HG02938 (cell line): Measurements from ENCODE around the gene HOGA1.
"Not testable (repeated sequence)": the region's sequence is repeated elsewhere in the genome, so short reads cannot be mapped to it uniquely, and the experiment has no call there.

Experiments used
- ATAC-seq: cut with Tn5 transposase; IDR thresholded peaks from one replicate; pipeline ENCODE4 v1.9.1; 2021; ENCODE audit warnings: mild to moderate bottlenecking, moderate library complexity; ENCODE audit not compliant: unreplicated experiment

HOGA1 gene

DNA sequence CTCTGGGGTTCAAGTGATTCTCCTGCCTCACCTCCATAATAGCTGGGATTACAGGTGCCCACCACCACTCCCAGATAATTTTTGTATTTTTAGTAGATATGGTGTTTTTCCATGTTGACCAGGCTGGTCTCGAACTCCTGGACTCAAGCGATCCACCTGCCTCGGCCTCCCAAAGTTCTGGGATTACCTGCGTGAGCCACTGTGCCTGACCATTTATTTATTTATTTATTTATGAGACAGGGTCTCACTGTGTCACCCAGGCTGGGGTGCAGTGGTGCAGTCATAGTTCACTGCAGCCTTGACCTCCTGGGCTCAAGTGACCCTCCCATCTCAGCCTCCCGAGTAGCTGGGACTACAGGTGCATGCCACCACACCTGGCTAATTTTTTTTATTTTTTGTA, 29.9 kb upstream of the HOGA1 start:
- ATAC-seq, result not testable (repeated sequence)

DNA sequence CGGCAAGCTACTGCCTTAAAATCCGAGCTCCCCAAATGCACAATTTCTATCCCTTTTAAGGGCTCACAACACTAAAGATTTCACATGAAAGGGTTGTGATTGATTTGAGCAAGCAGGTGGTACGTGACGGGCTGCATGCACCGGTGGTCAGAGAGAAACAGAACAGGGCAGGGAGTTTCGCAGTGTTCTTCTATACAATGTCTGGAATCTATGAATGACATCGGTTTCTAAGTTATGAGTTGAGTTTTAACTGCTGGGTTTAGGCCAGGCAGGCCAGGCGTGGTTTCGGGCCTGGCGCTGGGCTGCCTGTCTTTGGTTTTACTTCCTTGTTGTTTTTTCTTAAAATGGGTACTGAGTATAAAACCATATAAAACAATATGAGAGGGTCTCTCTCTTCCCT, 28.6 kb upstream of the HOGA1 start:
- ATAC-seq, result not testable (repeated sequence)

DNA sequence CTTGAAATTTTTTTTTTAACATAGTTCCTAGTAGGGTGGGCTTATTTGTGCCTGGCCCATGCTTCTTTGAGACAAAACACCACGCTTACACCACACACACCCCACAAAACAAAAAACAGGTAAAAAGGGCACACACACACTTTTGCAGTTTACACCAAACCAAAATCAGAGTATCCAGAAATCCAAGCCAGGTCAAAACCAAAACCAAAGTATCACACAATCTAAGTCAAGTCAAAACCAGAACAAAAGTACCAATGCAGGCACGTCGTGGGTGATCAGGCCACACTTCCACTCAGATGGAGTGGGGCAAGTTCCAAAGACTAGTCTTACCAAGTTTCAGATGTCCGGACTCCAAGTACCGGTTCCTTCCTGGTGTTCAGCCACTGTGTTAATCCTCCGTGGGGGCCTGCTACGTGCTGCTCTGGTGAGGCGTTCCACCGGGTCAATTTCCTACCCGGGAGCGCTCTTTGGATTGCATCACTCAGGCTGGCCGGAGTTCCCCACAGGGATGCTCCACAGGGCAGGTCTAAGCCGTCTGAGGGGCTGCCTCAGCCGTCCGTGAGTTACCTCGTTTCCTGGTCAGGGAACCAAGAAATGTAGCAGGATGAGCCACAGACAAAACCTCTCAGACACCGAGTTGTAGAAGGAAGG, 23.3 kb upstream of the HOGA1 start:
- ATAC-seq, result not testable (repeated sequence)

DNA sequence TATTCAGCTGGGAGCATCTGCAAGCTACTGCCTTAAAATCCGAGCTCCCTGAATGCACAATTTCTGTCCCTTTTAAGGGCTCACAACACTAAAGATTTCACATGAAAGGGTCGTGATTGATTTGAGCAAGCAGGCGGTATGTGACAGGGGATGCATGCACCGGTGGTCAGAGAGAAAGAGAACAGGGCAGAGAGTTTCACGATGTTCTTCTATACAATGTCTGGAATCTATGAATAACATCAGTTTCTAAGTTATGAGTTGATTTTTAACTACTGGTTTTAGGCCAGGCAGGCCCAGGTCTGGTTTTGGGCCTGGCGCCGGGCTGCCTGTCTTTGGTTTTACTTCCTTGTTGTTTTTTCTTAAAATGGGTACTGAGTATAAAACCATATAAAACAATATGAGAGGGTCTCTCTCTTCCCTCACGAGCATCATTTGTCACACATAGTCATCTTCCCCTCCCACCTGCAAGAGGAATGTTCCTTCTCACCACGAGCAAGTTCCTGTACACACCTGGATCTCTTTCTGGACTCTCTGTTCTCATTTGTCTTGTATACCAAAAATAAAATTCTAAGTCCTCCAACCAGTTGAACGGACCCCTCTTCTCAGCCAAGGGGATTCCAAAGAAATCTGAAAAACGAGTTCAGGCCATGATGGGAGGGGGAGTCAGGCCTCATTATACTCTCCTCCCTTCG, 22.7 kb upstream of the HOGA1 start:
- not testable (repeated sequence) for ATAC-seq

DNA sequence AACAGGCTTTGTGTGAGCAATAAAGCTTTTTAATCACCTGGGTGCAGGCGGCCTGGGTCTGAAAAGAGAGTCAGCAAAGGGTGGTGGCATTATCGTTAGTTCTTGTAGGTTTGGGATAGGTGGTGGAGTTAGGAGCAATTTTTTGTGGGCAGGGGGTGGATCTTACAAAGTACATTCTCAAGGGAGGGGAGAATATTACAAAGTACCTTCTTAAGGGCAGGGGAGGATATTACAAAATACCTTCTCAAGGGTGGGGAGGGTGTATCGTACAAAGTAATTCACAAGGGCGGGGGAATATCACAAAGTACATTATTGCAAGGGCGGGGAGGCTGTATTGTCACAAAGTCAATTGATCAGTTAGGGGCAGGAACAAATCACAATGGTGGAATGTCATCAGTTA, 21.9 kb upstream of the HOGA1 start:
- not testable (repeated sequence) for ATAC-seq

DNA sequence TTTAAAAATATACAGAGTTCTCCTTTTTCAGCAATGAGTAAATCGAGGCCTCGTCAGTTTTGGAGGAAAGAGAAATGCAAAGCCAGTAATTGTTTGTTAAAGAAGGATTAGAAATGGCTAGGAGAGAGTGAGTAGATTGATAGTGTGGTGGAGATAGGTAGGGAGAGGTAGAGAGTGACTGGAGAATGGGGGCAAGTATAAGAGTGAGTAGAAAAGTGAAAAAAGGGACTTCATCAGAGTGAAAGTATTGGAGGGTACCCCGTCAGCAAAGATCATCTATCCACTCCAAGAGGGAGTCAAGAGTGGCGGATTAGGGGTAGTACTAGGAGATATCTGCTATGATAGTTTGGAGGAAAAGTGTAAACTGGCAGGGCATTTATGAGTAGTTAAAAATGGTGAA, 20.9 kb upstream of the HOGA1 start:
- no peak for ATAC-seq

DNA sequence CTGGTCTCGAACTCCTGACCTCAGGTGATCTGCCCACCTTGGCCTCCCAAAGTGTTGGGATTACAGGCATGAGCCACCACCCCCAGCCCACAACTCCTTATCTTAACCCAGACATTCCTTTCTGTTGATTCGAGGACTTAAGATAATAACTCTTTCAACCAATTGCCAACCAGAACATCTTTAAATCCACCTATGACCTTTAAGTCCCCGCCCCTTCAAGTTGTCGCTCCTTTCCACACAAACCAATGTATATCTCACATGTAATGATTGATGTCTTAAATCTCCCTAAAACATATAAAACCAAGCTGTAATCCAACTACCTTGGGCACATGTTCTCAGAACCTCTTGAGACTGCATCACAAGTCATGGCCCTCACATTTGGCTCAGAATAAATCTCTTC, 19.4 kb upstream of the HOGA1 start:
- no peak for ATAC-seq

DNA sequence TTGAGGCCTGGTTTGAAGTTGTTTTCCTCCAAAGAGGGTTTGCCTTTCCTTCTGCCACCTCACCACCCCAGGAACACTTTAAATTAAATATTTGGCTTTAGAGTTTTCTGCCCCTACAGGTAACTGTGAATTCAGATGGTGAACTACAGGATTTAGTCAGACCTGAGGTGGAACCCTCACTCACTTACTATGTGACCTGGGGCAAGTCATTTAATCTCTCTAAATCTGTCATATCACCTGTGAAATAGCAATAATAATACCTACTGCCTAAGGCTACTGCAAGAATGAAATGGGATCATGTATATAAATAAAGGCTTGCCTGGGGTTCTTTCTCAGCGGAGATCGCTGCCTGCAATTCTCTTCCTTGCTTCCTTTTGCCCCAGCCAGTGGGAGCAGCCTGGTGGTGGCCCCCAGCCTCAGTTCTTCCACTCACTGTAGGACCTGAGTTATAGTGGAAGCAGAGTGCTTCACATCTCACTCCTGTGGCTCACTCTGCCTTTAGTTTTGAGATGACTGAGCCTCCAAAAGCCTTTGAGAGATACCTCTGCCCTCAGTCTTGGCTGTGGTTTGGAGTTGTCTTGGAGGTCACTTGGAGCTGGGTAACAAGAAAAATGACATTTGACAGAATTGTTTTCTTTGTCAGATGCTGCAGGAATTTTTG, 17.7 kb upstream of the HOGA1 start:
- no peak for ATAC-seq

DNA sequence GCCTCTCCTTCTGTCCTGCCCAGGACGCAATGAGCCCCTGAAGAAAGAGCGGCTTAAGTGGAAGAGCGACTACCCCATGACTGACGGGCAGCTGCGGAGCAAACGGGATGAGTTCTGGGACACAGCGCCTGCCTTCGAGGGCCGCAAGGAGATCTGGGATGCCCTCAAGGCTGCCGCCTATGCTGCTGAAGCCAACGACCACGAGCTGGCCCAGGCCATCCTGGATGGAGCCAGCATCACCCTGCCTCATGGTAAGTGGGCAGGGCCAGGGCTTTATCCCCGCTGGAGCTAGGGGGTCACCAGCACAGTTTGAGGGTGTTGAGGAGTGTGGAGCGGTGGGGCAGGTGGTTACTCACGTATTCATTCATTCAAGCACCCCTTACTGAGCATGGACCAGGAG, 16.3 kb upstream of the HOGA1 start:
- ATAC-seq, result no peak

DNA sequence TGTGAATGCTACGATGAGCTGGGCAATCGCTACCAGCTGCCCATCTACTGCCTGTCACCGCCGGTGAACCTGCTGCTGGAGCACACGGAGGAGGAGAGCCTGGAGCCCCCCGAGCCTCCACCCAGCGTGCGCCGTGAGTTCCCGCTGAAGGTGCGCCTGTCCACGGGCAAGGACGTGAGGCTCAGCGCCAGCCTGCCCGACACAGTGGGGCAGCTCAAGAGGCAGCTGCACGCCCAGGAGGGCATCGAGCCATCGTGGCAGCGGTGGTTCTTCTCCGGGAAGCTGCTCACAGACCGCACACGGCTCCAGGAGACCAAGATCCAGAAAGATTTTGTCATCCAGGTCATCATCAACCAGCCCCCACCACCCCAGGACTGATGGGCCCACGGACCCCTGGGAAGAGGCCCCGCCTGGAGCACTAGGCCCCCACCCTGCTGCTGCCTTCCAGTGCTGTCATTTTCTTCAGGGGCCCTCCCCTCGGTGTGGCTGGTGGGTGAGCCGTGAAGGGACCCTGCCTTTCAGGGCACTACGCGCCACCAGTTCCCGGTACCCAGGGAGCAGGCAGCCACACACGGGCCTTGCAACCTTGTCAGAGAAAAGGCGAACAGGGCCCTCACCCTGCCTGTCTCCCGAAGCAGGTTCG, 13.9 kb upstream of the HOGA1 start:
- ATAC-seq, result no peak

DNA sequence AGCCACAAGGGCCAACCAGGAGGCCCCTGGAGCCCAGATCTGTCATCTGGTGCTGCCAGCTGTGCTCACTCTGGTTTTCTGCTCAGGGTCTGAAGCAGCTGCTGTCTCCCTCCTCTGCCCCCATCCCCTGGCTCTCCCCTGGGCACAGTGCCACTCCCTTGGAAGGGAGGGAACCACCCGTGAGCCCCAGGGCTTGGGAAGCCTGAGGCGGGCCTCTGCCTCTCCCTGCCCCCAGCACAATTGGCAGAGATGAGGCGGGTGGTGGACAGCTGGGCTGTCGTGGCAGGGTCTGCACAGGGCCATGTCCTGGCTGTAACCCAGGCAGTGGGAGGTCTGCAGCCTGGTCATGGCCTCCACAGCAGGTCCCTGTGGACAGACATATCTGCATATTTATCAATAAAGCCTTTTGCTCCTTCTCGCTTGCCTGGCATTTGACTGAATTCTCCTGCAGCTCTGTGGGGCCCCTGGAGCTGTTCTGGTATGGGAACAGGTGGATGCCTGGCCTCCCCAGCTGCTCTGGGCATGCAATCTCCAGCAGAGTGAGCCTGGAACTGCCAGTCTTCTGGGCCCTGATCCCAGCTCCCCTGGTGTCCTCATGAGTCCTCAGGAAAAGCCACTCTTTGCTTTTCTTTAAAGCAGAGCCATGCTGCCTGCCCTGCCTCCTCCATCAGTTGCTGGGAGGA, 13.3 kb upstream of the HOGA1 start:
- no peak for ATAC-seq

DNA sequence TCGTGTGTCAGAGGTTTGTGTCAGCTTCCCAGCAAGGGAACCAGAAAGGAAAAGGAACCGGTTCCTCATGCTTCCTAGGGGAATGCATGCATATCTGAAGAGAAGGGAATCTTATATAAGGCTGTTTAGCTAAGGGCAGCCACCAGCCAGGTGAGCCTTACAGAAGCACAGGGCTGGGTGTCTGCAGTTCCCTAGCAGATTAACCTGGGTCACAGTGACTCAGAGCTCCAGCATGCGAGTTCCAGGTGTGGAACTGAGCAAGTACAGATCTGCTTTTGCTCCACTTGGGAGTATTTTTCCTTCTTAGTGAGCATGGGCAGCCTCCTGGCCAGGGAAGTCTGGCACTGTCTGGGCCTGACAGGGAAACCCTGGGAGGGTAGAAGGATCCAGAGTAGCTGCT, 12.6 kb upstream of the HOGA1 start:
- ATAC-seq, result no peak

DNA sequence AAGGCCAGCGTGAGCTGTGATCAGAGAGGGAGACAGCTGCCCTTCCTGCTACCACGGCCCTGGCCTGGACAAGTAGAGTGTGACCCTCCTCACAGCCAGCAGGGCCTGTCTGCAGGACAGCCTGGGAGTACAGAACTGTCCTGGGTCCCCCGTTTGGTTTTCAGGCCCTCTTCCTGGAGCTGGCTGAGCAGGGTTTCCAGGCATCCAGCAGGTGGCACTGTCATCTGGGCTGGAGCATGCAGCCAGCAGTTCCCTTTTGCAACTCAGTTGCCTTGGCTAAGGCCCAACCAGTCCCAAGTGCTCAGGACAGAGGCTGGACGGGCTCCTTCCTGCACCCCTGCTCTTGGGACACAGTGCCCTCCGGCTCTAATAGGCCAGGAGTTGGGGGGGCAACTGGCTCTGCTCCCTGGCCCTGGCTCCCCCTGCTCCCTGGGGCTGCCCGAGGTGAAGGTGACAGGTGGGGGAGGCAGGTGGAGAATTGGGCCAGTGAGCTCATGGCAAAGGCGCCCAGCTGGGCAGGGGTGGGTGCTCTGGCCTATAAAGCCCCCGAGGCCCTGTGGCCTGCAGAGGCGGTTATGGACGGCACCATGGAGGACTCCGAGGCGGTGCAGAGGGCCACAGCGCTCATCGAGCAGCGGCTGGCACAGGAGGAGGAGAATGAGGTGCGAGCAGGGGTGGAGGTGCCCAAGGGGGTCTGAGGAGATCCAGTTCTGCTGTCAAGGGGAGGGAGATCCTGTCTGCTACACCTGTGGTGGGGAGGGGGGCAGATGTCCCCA, 11.8 kb upstream of the HOGA1 start, which contains the start of gene ANKRD2:
Gene ANKRD2, plus strand, starts transcription at position 566 of the 776 bp plus-strand sequence. Its CDS starts 10 bp downstream, at position 576.
- no peak for ATAC-seq

DNA sequence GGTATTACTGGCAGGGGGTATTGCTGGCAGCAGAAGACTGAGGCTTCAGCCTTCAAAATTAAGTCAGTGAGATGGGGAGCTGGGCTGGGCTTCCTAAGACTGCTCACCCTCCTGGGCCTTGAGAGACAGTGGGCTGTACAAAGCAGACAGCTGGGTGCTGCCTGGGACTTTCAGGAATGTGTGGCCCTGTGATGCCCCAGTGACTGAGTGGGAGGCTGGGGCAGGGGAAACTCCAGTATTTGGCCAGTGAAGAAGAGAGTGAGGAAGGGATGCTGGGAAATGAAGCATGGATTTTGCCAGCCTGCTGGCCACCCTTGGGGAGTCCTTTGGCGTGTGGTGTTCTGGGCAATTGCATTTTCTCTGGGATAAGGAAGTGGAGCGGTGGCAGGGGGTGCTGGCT, 11.2 kb upstream of the HOGA1 start:
- no peak for ATAC-seq

DNA sequence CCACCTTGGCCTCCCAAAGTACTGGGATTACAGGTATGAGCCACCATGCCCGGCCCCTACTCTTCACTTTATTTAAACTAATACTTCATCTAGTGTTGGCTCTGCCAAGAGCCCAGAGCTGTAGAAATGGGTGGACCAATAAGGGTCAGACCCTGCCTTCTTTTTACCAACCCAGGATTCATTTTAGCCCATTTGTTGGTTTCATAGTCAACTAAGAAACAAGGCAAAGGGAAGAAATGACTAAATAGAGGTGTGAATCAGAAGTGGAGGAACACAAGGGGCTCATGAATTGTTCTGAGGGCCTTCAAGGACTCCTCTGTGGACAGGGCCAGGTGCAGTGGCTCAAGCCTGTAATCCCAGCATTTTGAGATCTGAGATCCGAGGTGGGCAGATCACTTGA, 10.5 kb upstream of the HOGA1 start:
- no peak for ATAC-seq

DNA sequence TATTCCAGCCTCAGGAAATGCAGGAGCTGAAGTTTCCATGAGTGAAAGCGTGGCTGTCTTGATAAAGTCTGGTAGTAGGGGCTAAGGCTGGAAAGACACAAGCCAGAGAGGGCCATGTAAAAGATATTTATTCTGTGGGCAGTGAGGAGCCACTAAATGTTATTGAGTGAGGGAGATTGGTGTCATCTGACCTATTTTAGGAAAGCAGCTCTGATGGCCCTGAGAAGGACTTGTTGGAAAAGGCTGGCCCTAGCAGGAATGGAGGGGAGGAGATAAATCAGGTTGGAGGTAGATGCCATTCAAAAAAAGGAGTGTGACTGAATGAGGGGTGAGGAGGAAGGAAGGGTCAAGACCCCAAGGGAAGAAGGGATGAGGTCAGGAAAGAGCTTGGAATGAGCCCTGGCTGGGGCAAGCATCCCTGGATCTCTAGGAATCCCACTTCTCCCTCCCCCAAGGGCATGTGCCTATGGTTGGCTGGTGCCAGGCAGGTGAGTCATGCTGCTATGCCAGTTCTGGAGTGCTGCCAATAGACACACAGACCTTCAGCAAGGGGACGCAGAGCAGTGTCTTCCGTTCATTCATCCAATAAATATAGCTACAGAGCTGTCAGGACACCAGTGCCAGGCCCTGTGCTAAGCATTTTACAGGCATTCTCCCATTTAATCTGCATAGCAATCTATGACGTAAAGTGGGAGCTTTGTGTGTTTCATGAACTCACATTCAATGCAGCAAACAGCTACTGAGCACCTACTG, 9.6 kb upstream of the HOGA1 start:
- no peak for ATAC-seq

DNA sequence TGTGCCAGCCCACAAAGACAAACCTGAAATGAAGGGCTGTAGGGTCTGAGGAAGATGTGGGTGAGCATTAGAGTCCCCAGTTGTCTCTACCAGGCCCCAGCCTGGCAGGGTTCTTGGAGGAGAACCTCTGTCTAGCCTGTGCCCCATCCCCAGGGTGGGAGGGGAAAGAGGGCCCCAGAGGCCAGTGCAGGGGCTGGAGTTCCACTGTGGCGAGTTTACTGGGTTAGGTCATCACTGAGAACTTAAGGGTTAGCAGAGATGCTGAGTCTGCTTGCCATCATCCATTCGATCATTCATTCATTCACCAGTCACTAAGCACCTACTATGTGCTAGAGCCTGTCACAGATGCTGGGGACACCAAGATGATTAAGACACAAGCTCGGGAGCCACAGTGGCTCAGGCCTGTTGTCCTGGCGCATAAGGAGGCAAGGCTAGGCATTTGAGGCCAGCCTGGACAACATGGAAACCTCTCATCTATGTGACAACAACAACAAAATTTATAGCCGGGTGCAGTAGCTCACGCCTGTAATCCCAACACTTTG, 9.0 kb upstream of the HOGA1 start:
- no peak for ATAC-seq

DNA sequence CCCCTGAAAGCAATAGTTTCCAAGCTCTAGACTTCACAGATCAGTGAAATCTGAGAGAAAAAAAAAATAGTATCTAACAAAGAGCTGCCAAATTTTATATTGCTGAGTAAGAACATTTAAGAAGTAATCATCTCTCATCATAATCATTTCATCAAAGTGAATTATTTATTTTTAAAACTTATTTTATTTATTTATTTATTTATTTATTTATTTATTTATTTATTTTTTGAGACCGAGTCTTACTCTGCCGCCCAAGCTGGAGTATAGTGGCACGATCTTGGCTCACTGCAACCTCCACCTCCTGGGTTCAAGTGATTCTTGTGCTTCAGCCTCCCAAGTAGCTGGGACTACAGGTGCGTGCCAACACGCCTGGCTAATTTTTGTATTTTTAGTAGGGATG, 7.7 kb upstream of the HOGA1 start:
- not testable (repeated sequence) for ATAC-seq

DNA sequence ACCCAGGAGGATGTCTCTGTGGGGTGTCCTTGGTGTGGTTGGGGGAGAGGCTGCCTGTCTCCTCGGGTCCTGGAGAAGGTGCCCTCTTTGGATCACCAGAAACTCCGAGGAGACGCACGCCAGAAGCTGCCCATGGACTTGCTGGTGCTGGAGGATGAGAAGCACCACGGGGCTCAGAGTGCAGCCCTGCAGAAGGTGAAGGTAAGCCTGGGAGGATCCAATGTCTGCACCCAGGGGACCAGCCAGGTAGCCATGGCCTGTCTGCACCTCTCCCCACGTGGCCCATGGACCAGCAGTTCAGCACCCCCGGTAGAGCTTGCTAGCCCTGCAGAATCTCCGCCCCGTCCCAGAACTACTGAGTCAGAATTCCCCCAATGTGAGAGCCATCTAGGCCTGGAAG, 6.5 kb upstream of the HOGA1 start:
- ATAC-seq, result no peak
